Lower leg skin (tissue), 4 donors: ENCODE data around the gene SVBP. TPM values are rescaled to one million over a fixed set of nuclear protein-coding genes. Genes with fewer than 3 reads are reported as not detected.

Source experiments
- DNase-seq, 2 donors: peaks; one replicate each; pipeline ENCODE4 v3.0.0-alpha.2; 2019; ENCODE audit warnings: low spot score in 2 of 2
- H3K4me3 ChIP-seq: fragments of 200-600 bp; sonication (generic); 2 replicates; pipeline ENCODE4 v1.5.1; 2017; ENCODE audit warnings: mild to moderate bottlenecking, low read depth; ENCODE audit not compliant: poor library complexity, severe bottlenecking
- CTCF ChIP-seq, 3 donors: fragments of 450-650 bp; IDR thresholded peaks; one replicate each; pipeline ENCODE4 v1.5.1; 2016; ENCODE audit warnings: antibody characterized with exemption in 3 of 3, mild to moderate bottlenecking in 3 of 3, moderate library complexity in 2 of 3
- POLR2A ChIP-seq, 2 donors: fragments of 450-650 bp; IDR thresholded peaks; one replicate each; pipeline ENCODE4 v1.6.1; 2016 to 2017; ENCODE audit warnings: antibody characterized with exemption in 2 of 2, mild to moderate bottlenecking in 1 of 2, moderate library complexity in 1 of 2
- WGBS, 2 donors: methylation state at CpG; one replicate each; pipeline ENCODE4 v1.1.5; 2018; 5-methylcytosine and 5-hydroxymethylcytosine counted together
- intact Hi-C: fragments of 100-400 bp; cut with DNase I; formaldehyde crosslinking; loops from one replicate; pipeline ENCODE4 v1.15.0; 2023; ENCODE audit warnings: low total_unique reads
- total RNA-seq, 4 donors: library from RNA; depleted of rRNA; stranded (reverse); fragments of >200 nt; gene quantifications; one replicate each; pipeline ENCODE4 v1.1.0, GENCODE V29; 2016

The SVBP gene
- total RNA-seq, 4 donors from 2014 or later, result 11.2 to 18.1 (median 14.1) TPM

GRCh38 chr1:42845193-42845592, 28.0 kb upstream of the SVBP start:
- WGBS, 2 donors, result 58 to 78% methylated on average over 1 of the region's 1 CpG
- no peak for TF ChIP-seq CTCF (IDR thresholded peaks at IDR 0.05)
- no peak for TF ChIP-seq POLR2A (IDR thresholded peaks at IDR 0.05)
- no peak for DNase-seq
- no peak overlapping the region for H3K4me3 ChIP-seq
- intact Hi-C loops, result no loop called here

GRCh38 chr1:42844592-42845140, 27.5 kb upstream of the SVBP start:
- H3K4me3 ChIP-seq, result no peak overlapping the region
- intact Hi-C loops, result no loop called here
- no peak for TF ChIP-seq POLR2A (IDR thresholded peaks at IDR 0.05)
- no peak for TF ChIP-seq CTCF (IDR thresholded peaks at IDR 0.05)
- 88 to 94% methylated on average over 4 of the region's 4 CpGs for WGBS, 2 donors
- DNase-seq, result no peak

GRCh38 chr1:42841440-42842147, 24.4 kb upstream of the SVBP start:
- WGBS, 2 donors, result 91 to 93% methylated on average over 2 of the region's 2 CpGs
- no peak for TF ChIP-seq POLR2A (IDR thresholded peaks at IDR 0.05)

GRCh38 chr1:42841010-42841409, 23.8 kb upstream of the SVBP start:
- intact Hi-C loops, result no loop called here

More at GRCh38 chr1:42841440-42842147, 24.4 kb upstream of the SVBP start:
- intact Hi-C loops, result no loop called here
- H3K4me3 ChIP-seq, result no peak overlapping the region
- DNase-seq, result no peak

GRCh38 chr1:42838482-42839190, 21.4 kb upstream of the SVBP start:
- intact Hi-C loops, result no loop called here
- WGBS, 2 donors, result 84% methylated on average over 7 of the region's 7 CpGs
- no peak for DNase-seq
- no peak for TF ChIP-seq POLR2A (IDR thresholded peaks at IDR 0.05)
- no peak for TF ChIP-seq CTCF (IDR thresholded peaks at IDR 0.05)
- H3K4me3 ChIP-seq, result no peak overlapping the region

More at GRCh38 chr1:42841010-42841409, 23.8 kb upstream of the SVBP start:
- TF ChIP-seq CTCF (IDR thresholded peaks at IDR 0.05) (no peak), POLR2A (IDR thresholded peaks at IDR 0.05) (no peak)
- WGBS, 2 donors, result 76 to 83% methylated on average over 3 of the region's 3 CpGs
- no peak for DNase-seq
- no peak overlapping the region for H3K4me3 ChIP-seq

DNA sequence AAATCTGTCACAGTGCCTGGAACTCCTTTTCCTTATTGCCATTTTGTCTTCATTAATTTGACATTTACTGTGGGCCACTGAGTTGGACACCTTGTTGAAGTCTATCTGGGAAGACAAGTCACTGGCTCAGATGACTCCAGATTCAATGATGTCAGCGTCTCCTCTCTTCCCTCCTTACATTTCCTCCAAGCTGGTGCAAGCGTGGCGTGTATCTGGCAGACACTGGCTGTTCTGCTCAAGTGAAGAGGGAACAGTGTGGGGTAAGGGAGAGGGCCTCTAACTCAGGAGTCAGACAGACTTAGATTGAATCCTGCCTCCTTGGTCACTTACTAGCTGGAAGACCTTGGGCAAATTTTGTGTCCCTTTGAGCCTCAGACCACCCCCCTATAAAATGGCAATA, 20.5 kb upstream of the SVBP start:
- TF ChIP-seq CTCF (IDR thresholded peaks at IDR 0.05) (no peak), POLR2A (IDR thresholded peaks at IDR 0.05) (no peak)
- intact Hi-C loops, result no loop called here
- no peak overlapping the region for H3K4me3 ChIP-seq
- DNase-seq, result no peak
- WGBS, 2 donors, result 58% methylated on average over 3 of the region's 3 CpGs
